GM12891 (cell line): Measurements from ENCODE around the gene ARL9.
A peak's percentile ranks its signal among the peaks of the same experiment; 100 is the strongest.
"Not testable (repeated sequence)": the region's sequence is repeated elsewhere in the genome, so short reads cannot be mapped to it uniquely, and the experiment has no call there.

ENCODE experiments used
- PAX5 ChIP-seq: IDR thresholded peaks from 2 replicates; pipeline ENCODE4 v1.6.1; 2011; ENCODE audit warnings: low read length, moderate library complexity, mild to moderate bottlenecking; ENCODE audit not compliant: insufficient read depth, severe bottlenecking
- POLR2A ChIP-seq: IDR thresholded peaks from 2 replicates; pipeline ENCODE4 v1.6.1; 2011; ENCODE audit warnings: low read depth, low read length, control low read depth
- POLR2AphosphoS5 ChIP-seq: IDR thresholded peaks from 2 replicates; pipeline ENCODE4 v1.6.1; 2011; ENCODE audit warnings: low read depth, low read length, control low read depth
- POU2F2 ChIP-seq: IDR thresholded peaks from 2 replicates; pipeline ENCODE4 v1.6.1; 2011; ENCODE audit warnings: low read depth, mild to moderate bottlenecking, control low read depth, low read length, moderate library complexity
- SPI1 ChIP-seq: IDR thresholded peaks from 2 replicates; pipeline ENCODE4 v1.6.1; 2011; ENCODE audit warnings: low read depth, low read length, control low read depth
- TAF1 ChIP-seq: IDR thresholded peaks from 2 replicates; pipeline ENCODE4 v1.6.1; 2011; ENCODE audit warnings: low read depth, low read length, control low read depth

- not testable (repeated sequence) for TF ChIP-seq POLR2AphosphoS5, TAF1, PAX5, SPI1, POU2F2
- TF ChIP-seq POLR2A = peak; percentile 31; the same call in 1 of the 2 replicates
Observed at GRCh38 chr4:56466296-56466761, 39.3 kb upstream of the ARL9 start.
